Myocyte (in vitro differentiated cells): Measurements from ENCODE around the gene FXYD4. TPM values are rescaled to one million over a fixed set of nuclear protein-coding genes. Genes with fewer than 3 reads are reported as not detected.
"Not testable (repeated sequence)": the region's sequence is repeated elsewhere in the genome, so short reads cannot be mapped to it uniquely, and the experiment has no call there.

Experiments
- DNase-seq: peaks from one replicate; pipeline ENCODE4 v3.0.0-alpha.2; 2012; ENCODE audit warnings: low read depth
- polyA plus RNA-seq: library from polyadenylated mRNA; unstranded; fragments of >200 nt; gene quantifications from one replicate; pipeline ENCODE4 v1.2.1, GENCODE V29; 2012; ENCODE audit warnings: missing spikeins
- total RNA-seq: library from RNA; depleted of rRNA; stranded (reverse); fragments of >200 nt; gene quantifications from 2 replicates; pipeline ENCODE4 v1.2.3, GENCODE V29; 2014

FXYD4 gene
- total RNA-seq: 1.8 and 6.1 TPM in 2 replicates
- polyA plus RNA-seq: 2.9 TPM

GRCh38 chr10:43371418-43371817 is at the start of gene FXYD4:
Gene FXYD4, plus strand, starts transcription at chr10:43371636. Its CDS starts 2,111 bp downstream, at chr10:43373747.
- no peak for DNase-seq

DNA sequence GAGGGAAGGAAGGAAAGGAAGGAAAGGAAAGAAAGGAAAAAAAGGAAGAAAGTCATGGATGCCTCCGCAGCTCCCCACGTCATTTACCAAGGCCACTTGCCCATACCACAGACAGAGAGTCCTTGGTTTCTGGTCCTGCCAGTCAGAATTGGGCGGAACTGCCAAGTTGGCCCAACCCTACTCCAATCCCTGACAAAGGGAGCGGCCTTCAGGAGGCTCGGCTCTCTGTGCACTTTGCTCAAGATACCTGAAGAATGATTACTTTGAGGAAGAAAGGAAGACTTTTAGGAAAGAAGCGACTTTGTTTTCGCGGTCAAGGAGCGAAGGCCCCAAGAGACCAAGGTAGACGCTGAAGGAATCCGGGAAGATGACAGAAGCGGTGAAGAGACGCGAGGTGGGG is 49.1 kb upstream of the FXYD4 start:
- no peak for DNase-seq

DNA sequence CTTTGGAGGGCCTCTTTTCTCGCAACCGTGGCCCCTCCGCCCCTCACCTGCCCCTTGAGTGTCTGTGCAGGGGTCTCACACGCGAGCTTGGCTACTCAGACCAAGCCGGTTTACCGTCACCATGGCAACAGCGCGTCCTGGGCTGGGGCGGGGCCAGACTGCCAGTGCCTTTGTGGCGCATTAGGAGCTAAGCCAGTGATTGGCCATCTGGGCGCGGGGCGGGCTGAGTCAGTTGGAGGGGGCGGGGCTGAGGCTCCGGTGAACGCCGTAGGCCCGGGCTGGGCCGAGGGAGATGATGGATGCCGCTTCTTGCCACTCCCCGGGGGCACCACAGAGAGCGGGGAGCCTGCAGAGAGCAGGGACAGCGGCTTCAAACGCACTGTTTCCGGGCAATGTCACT is 48.7 kb upstream of the FXYD4 start:
- DNase-seq: peak; percentile 9

DNA sequence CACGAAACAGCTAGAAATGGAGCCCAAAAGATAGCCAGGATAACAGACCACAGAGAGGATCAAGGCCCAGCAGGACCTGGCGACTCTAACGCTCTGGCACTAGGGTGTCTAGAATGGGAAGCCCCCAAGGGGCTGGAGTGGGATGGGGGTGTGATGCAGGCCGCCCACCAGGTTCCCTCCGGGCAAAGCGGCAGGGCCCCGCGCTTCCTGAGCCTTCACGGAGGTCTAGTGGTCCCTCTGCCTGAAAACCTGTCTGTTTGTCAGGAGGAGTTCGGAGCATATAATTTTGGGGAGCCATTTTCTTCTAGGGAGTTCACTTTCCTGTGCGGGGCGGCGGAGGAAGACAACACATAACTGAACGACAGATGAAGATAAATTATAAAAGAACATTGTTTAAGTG is 48.2 kb upstream of the FXYD4 start:
- no peak for DNase-seq

DNA sequence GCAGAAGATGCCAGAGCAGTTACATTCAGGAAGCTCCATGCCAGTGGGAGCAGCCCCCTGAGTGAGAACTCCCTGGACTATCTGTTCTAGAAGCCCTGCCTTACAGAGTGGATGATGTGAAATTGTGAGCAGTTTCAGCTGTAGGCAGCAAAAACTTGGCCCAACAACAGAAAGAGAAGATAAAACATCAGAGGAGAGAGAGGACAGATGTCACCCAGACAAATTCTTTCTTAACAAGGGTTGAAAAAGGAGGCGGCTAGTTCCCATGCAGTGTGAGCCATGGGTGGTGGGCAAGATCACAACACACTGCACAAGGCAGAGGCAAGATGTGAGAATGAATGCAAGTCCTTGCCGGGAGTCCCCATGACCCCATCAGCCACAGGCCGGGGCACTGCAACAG is 46.6 kb upstream of the FXYD4 start:
- DNase-seq: no peak

DNA sequence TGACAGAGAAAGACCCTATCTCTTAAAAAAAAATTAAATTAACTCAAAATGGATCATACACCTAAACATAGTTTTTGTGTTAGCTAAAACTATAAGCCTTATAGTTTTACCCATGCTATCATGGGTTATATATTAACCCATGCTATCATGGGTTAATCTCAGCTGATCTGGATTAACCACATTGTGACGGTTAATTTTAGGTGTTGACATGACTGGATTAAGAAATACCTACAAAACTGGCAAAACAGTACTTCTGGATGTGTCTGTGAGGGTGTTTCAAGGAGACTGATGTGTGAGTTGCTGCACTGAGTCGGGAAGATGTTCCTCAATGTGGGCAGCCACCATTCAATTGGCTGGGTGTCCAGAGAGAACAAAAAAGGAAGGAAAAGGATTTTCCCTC is 44.3 kb upstream of the FXYD4 start:
- no peak for DNase-seq

DNA sequence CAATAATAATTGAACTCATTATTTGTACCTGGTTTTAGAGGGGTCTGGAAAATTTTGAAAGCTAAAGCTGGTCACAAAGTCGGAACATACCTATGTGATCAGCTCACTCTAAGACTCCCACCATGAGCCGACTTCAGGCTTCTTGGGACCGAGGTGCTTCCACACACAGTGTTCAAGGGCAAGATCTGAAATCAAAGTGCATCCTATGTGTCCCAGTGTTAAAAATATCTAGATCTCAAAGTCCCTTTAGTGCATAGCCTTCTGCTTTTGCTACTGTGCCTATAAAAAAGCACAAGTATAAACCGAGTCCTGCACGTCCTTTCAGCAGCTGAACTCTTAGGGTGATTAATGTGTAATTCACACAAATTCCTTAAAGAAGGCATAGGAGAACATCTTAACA is 43.5 kb upstream of the FXYD4 start:
- DNase-seq: no peak

DNA sequence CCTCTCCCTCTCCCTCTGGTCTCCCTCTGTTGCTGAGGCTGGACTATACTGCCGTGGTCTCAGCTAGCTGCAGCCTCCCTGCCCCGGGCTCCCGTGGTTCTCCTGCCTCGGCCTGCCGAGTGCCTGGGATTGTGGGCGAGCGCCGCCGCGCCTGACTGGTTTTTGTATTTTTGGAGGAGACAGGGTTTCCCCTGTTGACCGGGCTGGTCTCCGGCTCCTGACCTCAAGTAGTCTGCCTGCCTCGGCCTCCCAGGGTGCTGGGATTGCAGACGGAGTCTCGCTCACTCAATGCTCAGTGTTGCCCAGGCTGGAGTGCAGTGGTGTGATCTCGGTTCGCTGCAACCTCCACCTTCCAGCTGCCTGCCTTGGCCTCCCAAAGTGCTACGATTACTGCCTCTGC is 42.6 kb upstream of the FXYD4 start:
- DNase-seq: not testable (repeated sequence)

DNA sequence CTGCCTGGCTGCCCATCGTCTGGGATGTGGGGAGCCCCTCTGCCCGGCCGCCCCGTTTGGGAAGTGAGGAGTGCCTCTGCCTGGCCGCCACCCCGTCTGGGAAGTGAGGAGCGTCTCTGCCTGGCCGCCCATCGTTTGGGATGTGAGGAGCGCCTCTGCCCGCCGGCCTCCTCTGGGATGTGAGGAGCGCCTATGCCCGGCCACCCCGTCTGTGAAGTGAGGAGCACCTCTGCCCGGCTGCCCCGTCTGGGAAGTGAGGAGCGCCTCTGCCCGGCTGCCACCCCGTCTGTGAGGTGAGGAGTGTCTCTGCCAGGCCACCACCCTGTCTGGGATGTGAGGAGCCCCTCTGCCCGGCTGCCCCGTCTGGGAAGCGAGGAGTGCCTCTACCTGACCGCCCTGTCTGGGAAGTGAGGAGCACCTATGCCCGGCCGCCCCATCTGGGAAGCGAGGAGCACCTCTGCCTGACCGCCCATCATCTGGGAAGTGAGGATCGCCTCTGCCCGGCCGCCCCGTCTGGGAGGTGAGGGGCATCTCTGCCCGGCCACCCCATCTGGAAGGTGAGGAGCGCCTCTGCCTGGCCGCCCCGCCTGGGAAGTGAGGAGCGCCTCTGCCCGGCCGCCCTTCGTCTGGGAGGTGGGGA is 42.1 kb upstream of the FXYD4 start:
- DNase-seq: not testable (repeated sequence)

- DNase-seq: not testable (repeated sequence)
These were observed 41.2 kb upstream of the FXYD4 start for GRCh38 chr10:43330049-43330823.

DNA sequence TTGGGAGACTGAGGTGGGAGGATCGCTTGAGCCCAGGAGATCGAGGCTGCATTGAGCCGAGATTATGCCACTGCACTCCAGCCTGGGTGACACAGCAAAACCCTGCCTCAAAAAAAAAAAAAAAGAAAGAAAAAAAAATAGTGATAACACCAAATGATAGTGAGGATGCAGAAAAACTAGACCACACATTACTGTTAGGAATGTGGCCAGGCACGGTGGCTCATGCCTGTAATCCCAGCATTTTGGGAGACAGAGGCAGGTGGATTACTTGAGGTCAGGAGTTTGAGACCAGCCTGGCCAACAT is 40.7 kb upstream of the FXYD4 start:
- DNase-seq: not testable (repeated sequence)

DNA sequence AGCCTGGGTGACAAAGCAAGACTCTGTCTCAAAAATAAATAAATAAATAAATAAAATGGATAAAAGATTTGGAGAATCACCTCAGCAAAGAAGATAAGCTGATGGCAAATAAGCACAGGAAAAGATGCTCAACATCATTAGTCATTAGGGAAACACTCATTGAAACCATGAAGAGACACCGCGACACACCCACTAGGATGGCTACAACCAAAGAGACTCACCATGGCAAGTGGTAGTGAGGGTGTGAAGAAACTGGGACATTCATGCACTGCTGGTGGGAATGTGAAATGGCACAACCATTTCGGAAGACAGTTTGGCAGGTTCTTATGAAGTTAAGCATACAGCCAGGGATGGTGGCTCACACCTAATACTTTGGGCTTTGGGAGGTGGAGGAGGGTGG is 37.8 kb upstream of the FXYD4 start:
- no peak for DNase-seq

DNA sequence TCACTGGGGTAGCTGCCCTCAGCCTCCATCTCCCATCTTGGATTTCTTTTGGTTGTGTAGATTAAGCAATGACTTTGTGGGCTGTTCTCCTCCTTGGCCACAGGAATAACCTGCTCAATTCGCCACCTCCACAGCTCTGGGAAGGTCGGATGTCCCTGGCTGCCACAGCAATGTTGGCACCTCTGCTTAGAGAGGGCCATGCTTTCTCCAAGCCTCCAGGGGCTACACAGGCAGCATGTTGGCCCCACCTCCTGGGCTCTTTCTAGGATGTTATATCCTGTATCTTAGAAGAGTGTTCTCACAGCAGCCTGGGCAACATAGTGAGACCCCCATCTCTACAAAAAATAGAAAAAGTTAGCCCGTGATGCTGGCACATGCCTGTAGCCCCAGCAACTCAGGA is 35.4 kb upstream of the FXYD4 start:
- no peak for DNase-seq

DNA sequence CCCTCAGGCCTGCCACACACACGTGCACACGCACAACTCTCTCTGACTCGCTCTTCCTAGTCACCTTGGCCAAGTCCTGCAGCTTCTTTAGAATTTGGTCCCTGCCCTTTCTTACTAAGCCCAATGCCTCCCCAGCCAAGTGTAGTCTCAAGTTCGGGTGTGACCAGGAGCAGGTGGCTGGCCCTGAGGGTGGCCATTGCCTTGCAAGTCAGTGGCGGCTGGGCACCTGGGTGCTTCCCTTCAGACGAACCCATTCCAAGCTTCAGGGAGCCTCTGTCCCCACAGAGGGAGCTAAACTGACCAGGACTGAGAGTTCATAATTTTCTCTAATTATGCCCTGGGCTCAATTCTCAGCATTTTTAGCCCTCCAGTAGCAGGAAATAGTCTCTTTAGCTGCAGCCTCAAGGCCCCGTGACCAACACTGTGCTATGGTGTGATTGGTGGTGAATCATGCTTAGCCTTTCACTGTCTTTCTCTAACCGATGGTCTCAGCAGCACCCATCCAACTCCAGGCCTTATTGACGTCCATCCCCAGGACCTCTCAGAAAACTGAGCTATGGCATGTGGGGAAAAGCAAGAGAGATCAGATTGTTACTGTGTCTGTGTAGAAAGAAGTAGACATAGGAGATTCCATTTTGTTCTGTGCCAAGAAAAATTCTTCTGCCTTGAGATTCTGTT is 34.7 kb upstream of the FXYD4 start:
- DNase-seq: no peak

- not testable (repeated sequence) for DNase-seq
These were observed 33.9 kb upstream of the FXYD4 start for GRCh38 chr10:43337536-43337935.

DNA sequence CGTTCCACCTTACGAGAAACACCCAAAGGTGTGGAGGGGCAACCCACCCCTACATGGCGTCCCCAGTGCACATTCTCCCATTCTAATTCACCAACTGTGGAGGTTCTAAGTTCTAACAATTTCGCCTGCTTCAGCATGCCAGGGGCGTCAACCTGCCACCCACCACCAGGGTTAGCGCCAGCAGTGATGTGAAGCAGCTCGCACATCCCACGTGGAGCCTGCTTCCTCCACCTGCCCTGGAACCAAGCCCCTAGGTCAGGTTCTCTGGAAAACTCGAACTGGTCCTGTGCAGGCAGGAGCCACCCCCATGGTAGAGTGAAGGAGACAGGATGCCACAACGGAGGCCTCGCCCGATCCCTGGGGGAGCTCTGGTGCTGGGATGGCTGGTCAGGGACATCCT is 33.3 kb upstream of the FXYD4 start:
- no peak for DNase-seq

GRCh38 chr10:43339136-43339535 is 32.3 kb upstream of the FXYD4 start:
- DNase-seq: no peak

DNA sequence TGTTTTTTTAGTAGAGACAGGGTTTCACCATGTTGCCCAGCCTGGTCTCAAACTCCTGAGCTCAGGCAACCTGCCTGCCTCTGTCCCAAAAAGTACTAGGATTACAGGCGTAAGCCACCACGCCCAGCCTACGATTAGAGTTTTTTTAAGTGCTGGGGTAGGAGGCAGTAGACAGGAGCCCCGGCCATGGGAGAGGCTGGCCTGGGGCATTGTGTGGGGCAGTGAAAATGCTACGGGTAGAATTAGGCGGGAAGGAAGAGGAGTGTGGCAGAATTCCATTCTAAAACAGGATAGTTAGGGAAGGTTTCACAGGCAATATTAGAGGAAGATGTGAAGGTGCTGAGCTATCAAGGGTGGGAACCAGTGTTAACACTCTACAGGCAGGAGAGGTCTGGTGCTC is 31.3 kb upstream of the FXYD4 start:
- DNase-seq: no peak

- no peak for DNase-seq
These were observed 30.8 kb upstream of the FXYD4 start for GRCh38 chr10:43340619-43341018.

GRCh38 chr10:43341450-43341849 is 30.0 kb upstream of the FXYD4 start:
- no peak for DNase-seq

DNA sequence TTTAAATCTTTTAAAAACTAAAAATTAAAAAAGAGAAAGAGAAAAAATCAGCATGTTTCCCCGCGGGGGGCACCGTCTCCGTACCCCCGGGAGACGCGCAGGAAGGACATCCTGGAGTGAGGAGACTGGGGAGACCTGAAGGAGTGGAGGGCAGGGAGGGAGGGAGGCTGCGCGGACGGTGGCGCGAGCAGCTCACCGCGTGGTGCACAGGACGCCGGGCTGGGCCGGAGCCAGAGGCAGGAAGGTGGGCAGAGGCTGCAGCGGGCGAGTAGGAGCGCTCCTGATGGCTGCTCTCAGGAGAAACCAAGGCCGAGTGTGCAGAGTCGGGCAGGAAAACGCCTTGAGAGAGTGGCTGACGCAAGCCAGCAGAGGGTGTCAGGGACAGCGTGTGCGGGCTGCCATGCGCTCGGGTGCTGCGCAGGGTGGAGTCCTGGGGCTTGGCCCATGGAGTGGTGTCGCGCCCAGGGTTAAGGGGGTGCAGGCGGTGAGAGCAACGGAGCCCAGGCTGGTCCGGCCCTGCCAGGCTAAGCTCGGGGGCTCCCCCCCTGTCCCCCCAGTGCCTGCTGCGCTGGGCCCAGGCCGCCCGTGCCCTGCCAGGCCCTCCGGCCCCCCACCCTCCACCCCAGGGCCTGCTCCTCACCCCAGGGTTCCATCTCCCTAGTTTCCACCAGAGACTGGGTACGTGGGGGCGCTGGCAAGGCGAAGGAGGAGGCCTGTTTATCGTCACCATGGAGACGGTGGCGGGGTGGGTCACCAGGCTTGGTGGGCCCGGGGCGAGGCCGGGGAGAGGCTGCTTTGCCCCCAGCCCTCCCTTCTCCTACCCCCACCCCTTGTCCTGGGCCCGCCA is 28.9 kb upstream of the FXYD4 start:
- no peak for DNase-seq

DNA sequence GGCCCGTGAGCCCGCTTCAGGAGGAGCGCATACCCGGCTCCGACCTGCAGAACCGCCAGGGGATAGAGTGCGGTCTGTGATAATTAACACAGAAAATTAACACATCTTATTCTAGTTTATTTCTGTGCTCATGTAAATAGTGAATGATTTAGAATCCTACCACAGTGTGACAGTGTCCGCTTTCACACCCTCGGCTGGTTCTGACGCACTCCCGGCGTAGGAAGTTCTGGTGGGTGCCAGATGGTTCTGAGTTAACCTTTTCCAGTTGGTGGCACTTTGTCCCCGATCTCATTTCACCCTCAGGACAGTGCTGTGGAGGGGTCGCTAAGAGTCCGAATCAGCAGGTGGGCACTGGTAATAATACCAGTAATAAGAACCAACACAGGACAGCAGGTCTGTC is 28.3 kb upstream of the FXYD4 start:
- DNase-seq: no peak
